Mesenchymal stem cell (in vitro differentiated cells and primary cell): ENCODE results near the gene TUT1.

Experiments
- DNase-seq: peaks from one replicate; pipeline ENCODE4 v3.0.0-alpha.2; 2013
- H2AFZ ChIP-seq: one replicate; pipeline ENCODE4 v1.6.1; 2013; ENCODE audit warnings: low read depth, mild to moderate bottlenecking, control low read depth, inconsistent platforms, low read length, moderate library complexity
- H2AK5ac ChIP-seq: 2 replicates; pipeline ENCODE4 v1.6.1; 2013; ENCODE audit warnings: low read length, moderate library complexity, mild to moderate bottlenecking, inconsistent platforms; ENCODE audit not compliant: severe bottlenecking
- H2BK120ac ChIP-seq: one replicate; pipeline ENCODE4 v1.6.1; 2013; ENCODE audit warnings: low read depth, mild to moderate bottlenecking, inconsistent platforms, low read length, moderate library complexity
- H2BK12ac ChIP-seq, 2 experiments: one replicate each; pipeline ENCODE4 v1.6.1; 2013; ENCODE audit warnings: inconsistent platforms in 2 of 2, low read length in 2 of 2, mild to moderate bottlenecking in 2 of 2, moderate library complexity in 2 of 2, control low read depth in 1 of 2
- H2BK15ac ChIP-seq: one replicate; pipeline ENCODE4 v1.6.1; 2013; ENCODE audit warnings: mild to moderate bottlenecking, low read depth, inconsistent platforms; ENCODE audit not compliant: poor library complexity, severe bottlenecking
- H2BK5ac ChIP-seq: 2 replicates; pipeline ENCODE4 v1.6.1; 2013; ENCODE audit warnings: low read depth, mild to moderate bottlenecking, low read length, control low read depth, inconsistent platforms; ENCODE audit not compliant: poor library complexity, severe bottlenecking
- H3K14ac ChIP-seq, 2 experiments: one replicate each; pipeline ENCODE4 v1.6.1; 2013; ENCODE audit warnings: inconsistent platforms in 2 of 2, low read length in 2 of 2, control low read depth in 1 of 2, mild to moderate bottlenecking in 1 of 2, moderate library complexity in 1 of 2
- H3K18ac ChIP-seq, 2 experiments: one replicate each; pipeline ENCODE4 v1.6.1; 2013; ENCODE audit warnings: inconsistent platforms in 2 of 2, low read length in 2 of 2, control low read depth in 1 of 2, low read depth in 1 of 2, mild to moderate bottlenecking in 1 of 2
- H3K23ac ChIP-seq, 2 experiments: one replicate each; pipeline ENCODE4 v1.6.1; 2013; ENCODE audit warnings: inconsistent platforms in 2 of 2, low read length in 2 of 2, mild to moderate bottlenecking in 2 of 2, moderate library complexity in 2 of 2, control low read depth in 1 of 2
- H3K27ac ChIP-seq: 2 replicates; pipeline ENCODE4 v1.5.1; 2013; ENCODE audit warnings: mild to moderate bottlenecking, moderate library complexity, low read length, control low read depth, inconsistent platforms; ENCODE audit not compliant: poor library complexity, severe bottlenecking
- H3K27me3 ChIP-seq, 2 experiments: 2 replicates each; pipeline versions ENCODE4 v1.6.1 to v1.7.0; 2013; ENCODE audit warnings: low read length in 2 of 2, mild to moderate bottlenecking in 2 of 2, moderate library complexity in 2 of 2, control low read depth in 1 of 2, inconsistent platforms in 1 of 2; ENCODE audit not compliant: control insufficient read depth in 1 of 2, insufficient read depth in 1 of 2
- H3K36me3 ChIP-seq, 2 experiments: 2 replicates each; pipeline versions ENCODE4 v1.6.1 to v1.7.0; 2013; ENCODE audit warnings: low read length in 2 of 2, control low read depth in 1 of 2, inconsistent platforms in 1 of 2, low read depth in 1 of 2, mild to moderate bottlenecking in 1 of 2; ENCODE audit not compliant: insufficient read depth in 2 of 2, control insufficient read depth in 1 of 2
- H3K4ac ChIP-seq, 2 experiments: one replicate each; pipeline ENCODE4 v1.6.1; 2013; ENCODE audit warnings: inconsistent platforms in 2 of 2, low read length in 2 of 2, mild to moderate bottlenecking in 2 of 2, moderate library complexity in 2 of 2, control low read depth in 1 of 2, low read depth in 1 of 2
- H3K4me1 ChIP-seq: 2 replicates; pipeline ENCODE4 v1.6.1; 2013; ENCODE audit warnings: low read depth, low read length, control low read depth; ENCODE audit not compliant: control insufficient read depth, insufficient read depth
- H3K4me2 ChIP-seq: 2 replicates; pipeline ENCODE4 v1.6.1; 2013; ENCODE audit warnings: low read length, mild to moderate bottlenecking, inconsistent platforms; ENCODE audit not compliant: poor library complexity, severe bottlenecking
- H3K4me3 ChIP-seq, 2 experiments: 2 replicates each; pipeline versions ENCODE4 v1.5.1 to v1.7.0; 2013; ENCODE audit warnings: low read length in 2 of 2, mild to moderate bottlenecking in 2 of 2, control low read depth in 1 of 2, low read depth in 1 of 2; ENCODE audit not compliant: insufficient read depth in 1 of 2
- H3K79me1 ChIP-seq: replicated peaks from 2 replicates; pipeline ENCODE4 v1.6.1; 2013; ENCODE audit warnings: mild to moderate bottlenecking, control low read depth, low read length, inconsistent platforms; ENCODE audit not compliant: poor library complexity, severe bottlenecking
- H3K9ac ChIP-seq: 2 replicates; pipeline ENCODE4 v1.7.0; 2013; ENCODE audit warnings: mild to moderate bottlenecking, low read length, moderate library complexity
- H3K9me3 ChIP-seq: 2 replicates; pipeline ENCODE4 v1.7.0; 2013; ENCODE audit warnings: mild to moderate bottlenecking, low read length; ENCODE audit not compliant: control insufficient read depth
- H4K8ac ChIP-seq: one replicate; pipeline ENCODE4 v1.6.1; 2013; ENCODE audit warnings: inconsistent platforms, mild to moderate bottlenecking, low read length, moderate library complexity
- H4K91ac ChIP-seq: one replicate; pipeline ENCODE4 v1.6.1; 2013; ENCODE audit warnings: mild to moderate bottlenecking, low read length, inconsistent platforms
- WGBS: methylation state at CpG from one replicate; pipeline ENCODE4 v1.1.7; 2013; ENCODE audit warnings: mixed read lengths; 5-methylcytosine and 5-hydroxymethylcytosine counted together

Gene TUT1

DNA sequence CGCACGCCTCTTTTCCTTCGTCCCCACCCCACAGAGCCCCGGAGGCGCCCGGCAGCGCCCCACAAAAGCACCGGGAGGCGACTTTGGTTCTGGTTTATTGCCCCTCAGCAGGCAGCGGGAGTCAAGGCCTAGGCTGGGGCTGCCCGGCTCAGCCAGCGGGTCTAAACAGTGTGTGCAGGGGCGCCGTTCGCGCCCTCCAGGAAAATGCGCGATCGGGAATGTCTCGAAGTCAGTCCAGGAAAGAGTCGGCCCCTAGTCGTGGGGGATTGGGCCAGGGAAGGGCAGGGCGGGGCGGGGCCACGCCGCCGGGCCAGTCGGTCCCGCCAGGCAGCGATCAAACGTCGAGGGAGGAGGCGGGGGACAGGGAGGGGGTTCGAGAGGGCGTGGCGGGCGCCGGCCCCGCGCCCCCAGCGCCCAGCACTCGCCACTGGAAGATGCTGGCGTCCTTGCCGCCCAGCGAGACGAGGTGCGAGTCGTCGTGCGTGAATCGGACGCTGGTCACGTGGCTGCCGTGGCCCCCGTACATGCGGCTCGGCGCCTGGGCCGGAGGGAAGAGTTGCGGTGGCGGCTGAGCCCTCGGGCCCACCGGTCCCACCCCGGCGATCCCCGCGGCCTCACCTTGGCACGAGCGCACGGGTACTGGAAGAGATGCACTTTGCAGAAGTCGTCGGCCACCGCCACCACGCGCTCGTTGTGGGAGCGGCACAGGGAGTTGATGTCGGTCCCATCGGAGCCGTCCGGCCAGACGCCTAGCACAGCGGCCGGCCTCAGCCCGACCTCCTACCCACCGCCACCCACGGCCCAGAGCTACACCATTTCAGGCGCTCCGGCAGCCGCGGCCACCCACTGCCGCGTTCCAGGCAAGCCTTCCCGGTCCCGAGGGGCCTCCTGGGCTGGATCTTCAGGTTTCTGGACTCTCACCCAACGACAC lies 11.1 kb upstream of the TUT1 start:
- Histone ChIP-seq H2BK120ac (peak overlapping the region; percentile 40), H4K91ac (peak overlapping the region; percentile 91), H4K8ac (peak overlapping the region; percentile 91), H2AFZ (peak overlapping the region; percentile 55), H2BK15ac (peak overlapping the region; percentile 73), H3K27me3 (no peaks in the 10 kb centered on the region), H3K18ac (peak overlapping the region; percentile 88 to 96), H3K23ac (no peak overlapping the region), H3K14ac (peak overlapping the region in 1 of 2 experiments; percentile 53), H2AK5ac (no peak overlapping the region), H3K36me3 (peaks cover 41 to 60% of the 10 kb centered on the region in 2 experiments), H3K27ac (peak overlapping the region; percentile 90), H3K79me1 (peaks cover 2% of the 10 kb centered on the region), H3K4me1 (peaks cover 17% of the 10 kb centered on the region), H3K4me2 (peak overlapping the region; percentile 83), H2BK5ac (no peak overlapping the region), H3K9ac (peak overlapping the region; percentile 97), H3K9me3 (no peaks in the 10 kb centered on the region), H3K4ac (peak overlapping the region in 1 of 2 experiments; percentile 82), H3K4me3 (peak overlapping the region; percentile 52 to 93), H2BK12ac (peak overlapping the region in 1 of 2 experiments; percentile 90)
- no peak for DNase-seq
- WGBS, result 16% methylated on average over 85 of the region's 96 CpGs

DNA sequence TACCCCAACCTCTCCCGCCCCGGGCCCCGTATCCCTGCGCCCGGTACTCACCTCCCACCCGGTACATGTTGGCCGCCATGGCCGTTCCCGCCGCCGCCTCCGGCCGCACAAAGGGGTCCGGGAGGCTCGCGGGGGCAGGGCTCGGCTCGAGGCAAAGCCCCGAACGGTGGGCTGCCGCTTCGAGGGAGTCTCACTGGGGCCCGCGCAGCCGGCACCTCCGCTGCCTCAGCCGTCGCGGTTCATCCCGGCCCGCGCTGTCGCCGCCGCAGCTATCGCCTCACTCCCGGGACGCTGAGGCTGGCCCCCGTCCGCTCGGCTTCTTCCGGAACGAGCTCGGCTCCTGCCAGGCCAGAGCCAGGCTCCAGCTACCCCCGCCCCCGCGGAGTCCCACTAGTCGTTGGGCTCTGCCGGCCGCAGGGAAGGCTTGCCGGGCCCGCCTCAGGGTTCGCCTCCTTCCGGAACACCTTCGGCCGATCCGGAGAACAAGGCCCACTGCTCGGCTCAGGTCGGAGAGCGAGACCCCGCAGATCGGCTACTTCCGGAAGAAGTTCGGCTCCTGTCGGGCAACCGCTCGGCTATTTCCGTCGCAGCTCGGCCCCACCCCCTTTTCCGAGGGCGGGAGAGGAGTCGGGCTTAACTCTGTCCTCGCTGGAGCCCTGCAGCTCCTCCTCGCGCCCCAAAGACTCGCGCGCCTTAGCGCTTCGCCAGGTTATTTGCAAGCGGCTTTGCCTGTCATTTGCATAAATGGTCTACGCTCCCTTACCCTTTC lies 10.2 kb upstream of the TUT1 start, which contains the start of gene MTA2:
Gene MTA2 (minus strand): TSS at position 494 of the 769 bp plus-strand sequence. CDS start 415 bp downstream, at position 79.
- peaks cover 5% of the 10 kb centered on the region for H3K79me1 ChIP-seq

DNA sequence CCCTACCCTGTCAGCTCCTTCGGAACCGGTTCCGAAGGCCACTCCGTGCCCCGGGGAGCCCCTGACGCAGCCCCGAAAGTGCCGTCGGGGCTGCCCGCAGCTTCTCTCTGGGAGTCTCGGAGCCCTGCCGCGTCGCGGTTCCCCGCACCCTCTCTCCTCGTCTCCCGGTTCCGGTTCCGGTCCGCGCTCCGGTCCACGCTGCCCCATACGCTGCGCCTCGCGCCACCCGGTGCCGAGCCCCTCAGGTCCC lies 9.7 kb upstream of the TUT1 start:
- Histone ChIP-seq H2BK5ac (peak overlapping the region; percentile 81), H3K4me3 (peak overlapping the region; percentile 88 to 93), H3K79me1 (peaks cover 10% of the 10 kb centered on the region), H4K8ac (peak overlapping the region; percentile 72), H3K9ac (peak overlapping the region; percentile 97), H2BK120ac (peak overlapping the region; percentile 93), H2AFZ (peak overlapping the region; percentile 46), H3K9me3 (no peaks in the 10 kb centered on the region), H2BK12ac (peak overlapping the region in 1 of 2 experiments; percentile 56), H3K27ac (peak overlapping the region; percentile 62), H3K14ac (peak overlapping the region in 1 of 2 experiments; percentile 94), H2BK15ac (peak overlapping the region; percentile 73), H3K18ac (peak overlapping the region; percentile 94 to 98), H3K36me3 (peaks cover 52 to 61% of the 10 kb centered on the region in 2 experiments), H2AK5ac (no peak overlapping the region), H3K23ac (peak overlapping the region in 1 of 2 experiments; percentile 98), H3K4ac (peak overlapping the region; percentile 93 to 97), H4K91ac (peak overlapping the region; percentile 55), H3K4me1 (peaks cover 17% of the 10 kb centered on the region), H3K27me3 (no peaks in the 10 kb centered on the region), H3K4me2 (peak overlapping the region; percentile 78)
- WGBS, result under 1% methylated on average over 30 of the region's 30 CpGs
- peak; percentile 43 for DNase-seq

More for the DNA sequence above, 10.2 kb upstream of the TUT1 start, which contains the start of gene MTA2:
- H4K91ac ChIP-seq, result peak within 1 kb of the TSS; percentile 91
- H2BK5ac ChIP-seq, result peak within 1 kb of the TSS; percentile 81
- under 1% methylated on average over 79 of the region's 83 CpGs for WGBS
- peak within 1 kb of the TSS in 1 of 2 experiments; percentile 94 for H3K14ac ChIP-seq
- peaks cover 17% of the 10 kb centered on the region for H3K4me1 ChIP-seq
- peak within 1 kb of the TSS in 1 of 2 experiments; percentile 98 for H3K23ac ChIP-seq
- no peak within 1 kb of the TSS for H2AK5ac ChIP-seq
- no peaks in the 10 kb centered on the region for H3K9me3 ChIP-seq
- peak; percentile 98 for DNase-seq
- peaks cover 48 to 60% of the 10 kb centered on the region in 2 experiments for H3K36me3 ChIP-seq
- peak within 1 kb of the TSS; percentile 83 for H3K4me2 ChIP-seq
- peak within 1 kb of the TSS; percentile 88 to 93 for H3K4me3 ChIP-seq
- peak within 1 kb of the TSS; percentile 97 for H3K9ac ChIP-seq
- peak within 1 kb of the TSS; percentile 55 for H2AFZ ChIP-seq
- peak within 1 kb of the TSS; percentile 90 for H3K27ac ChIP-seq
- peak within 1 kb of the TSS in 1 of 2 experiments; percentile 90 for H2BK12ac ChIP-seq
- peak within 1 kb of the TSS; percentile 93 for H2BK120ac ChIP-seq
- H3K4ac ChIP-seq, result peak within 1 kb of the TSS; percentile 93 to 97
- no peaks in the 10 kb centered on the region for H3K27me3 ChIP-seq
- peak within 1 kb of the TSS; percentile 94 to 98 for H3K18ac ChIP-seq
- H4K8ac ChIP-seq, result peak within 1 kb of the TSS; percentile 91
- peak within 1 kb of the TSS; percentile 73 for H2BK15ac ChIP-seq
